ENCODE results near the gene CREB5.

Gene CREB5

DNA sequence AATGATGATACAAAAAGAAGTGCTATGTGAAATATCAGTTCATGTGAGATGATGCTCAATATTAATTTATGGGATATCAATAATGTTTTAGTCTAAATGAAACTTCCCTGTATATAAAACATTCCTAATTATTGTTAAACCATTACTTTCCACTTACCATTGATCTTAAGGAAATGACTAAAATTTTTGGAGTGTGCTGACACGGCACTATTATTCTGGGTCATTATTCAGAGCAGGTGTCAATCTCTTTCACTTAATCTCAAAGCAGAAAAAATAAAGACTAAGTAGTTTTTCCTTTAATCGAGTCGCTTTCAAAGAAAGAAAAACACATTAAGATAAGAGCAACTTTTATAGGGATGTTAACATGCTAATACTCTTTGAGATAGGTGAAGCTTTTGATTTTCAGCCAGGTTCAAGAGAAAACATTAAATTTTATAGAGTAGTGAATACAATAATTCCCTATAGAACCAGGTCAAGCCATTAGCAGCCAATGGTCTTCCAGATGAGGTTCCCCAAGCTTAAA, 11.4 kb upstream of the CREB5 start:
- TF ChIP-seq, protein P1, sequence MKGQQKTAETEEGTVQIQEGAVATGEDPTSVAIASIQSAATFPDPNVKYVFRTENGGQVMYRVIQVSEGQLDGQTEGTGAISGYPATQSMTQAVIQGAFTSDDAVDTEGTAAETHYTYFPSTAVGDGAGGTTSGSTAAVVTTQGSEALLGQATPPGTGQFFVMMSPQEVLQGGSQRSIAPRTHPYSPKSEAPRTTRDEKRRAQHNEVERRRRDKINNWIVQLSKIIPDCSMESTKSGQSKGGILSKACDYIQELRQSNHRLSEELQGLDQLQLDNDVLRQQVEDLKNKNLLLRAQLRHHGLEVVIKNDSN (IDR thresholded peaks at IDR 0.05), result no peak
- TF ChIP-seq TCF12 (IDR thresholded peaks at IDR 0.05; ENCODE audit: low read depth) (no peak), FOXM1 (IDR thresholded peaks at IDR 0.05; ENCODE audit: borderline replicate concordance, low read depth) (no peak), CEBPB (IDR thresholded peaks at IDR 0.05) (no peak), ZBTB7A (IDR thresholded peaks at IDR 0.05; ENCODE audit: low read depth) (no peak), EGR1 (IDR thresholded peaks at IDR 0.05) (no peak), TEAD4 (IDR thresholded peaks at IDR 0.05) (no peak), YY1 (IDR thresholded peaks at IDR 0.05; ENCODE audit: low read depth) (no peak), EP300 (IDR thresholded peaks at IDR 0.05; ENCODE audit: borderline replicate concordance) (no peak), NFIC (IDR thresholded peaks at IDR 0.05) (no peak), RAD21 (IDR thresholded peaks at IDR 0.05; ENCODE audit: low read depth) (no peak), TAF1 (IDR thresholded peaks at IDR 0.05; ENCODE audit: low read depth) (no peak), CREB1 (IDR thresholded peaks at IDR 0.05; ENCODE audit: low read depth) (no peak)
- TF ChIP-seq, protein P2, sequence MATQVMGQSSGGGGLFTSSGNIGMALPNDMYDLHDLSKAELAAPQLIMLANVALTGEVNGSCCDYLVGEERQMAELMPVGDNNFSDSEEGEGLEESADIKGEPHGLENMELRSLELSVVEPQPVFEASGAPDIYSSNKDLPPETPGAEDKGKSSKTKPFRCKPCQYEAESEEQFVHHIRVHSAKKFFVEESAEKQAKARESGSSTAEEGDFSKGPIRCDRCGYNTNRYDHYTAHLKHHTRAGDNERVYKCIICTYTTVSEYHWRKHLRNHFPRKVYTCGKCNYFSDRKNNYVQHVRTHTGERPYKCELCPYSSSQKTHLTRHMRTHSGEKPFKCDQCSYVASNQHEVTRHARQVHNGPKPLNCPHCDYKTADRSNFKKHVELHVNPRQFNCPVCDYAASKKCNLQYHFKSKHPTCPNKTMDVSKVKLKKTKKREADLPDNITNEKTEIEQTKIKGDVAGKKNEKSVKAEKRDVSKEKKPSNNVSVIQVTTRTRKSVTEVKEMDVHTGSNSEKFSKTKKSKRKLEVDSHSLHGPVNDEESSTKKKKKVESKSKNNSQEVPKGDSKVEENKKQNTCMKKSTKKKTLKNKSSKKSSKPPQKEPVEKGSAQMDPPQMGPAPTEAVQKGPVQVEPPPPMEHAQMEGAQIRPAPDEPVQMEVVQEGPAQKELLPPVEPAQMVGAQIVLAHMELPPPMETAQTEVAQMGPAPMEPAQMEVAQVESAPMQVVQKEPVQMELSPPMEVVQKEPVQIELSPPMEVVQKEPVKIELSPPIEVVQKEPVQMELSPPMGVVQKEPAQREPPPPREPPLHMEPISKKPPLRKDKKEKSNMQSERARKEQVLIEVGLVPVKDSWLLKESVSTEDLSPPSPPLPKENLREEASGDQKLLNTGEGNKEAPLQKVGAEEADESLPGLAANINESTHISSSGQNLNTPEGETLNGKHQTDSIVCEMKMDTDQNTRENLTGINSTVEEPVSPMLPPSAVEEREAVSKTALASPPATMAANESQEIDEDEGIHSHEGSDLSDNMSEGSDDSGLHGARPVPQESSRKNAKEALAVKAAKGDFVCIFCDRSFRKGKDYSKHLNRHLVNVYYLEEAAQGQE (IDR thresholded peaks at IDR 0.05; ENCODE audit: low read depth), result no peak
- TF ChIP-seq, protein P3, sequence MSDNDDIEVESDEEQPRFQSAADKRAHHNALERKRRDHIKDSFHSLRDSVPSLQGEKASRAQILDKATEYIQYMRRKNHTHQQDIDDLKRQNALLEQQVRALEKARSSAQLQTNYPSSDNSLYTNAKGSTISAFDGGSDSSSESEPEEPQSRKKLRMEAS (IDR thresholded peaks at IDR 0.05), result no peak

DNA sequence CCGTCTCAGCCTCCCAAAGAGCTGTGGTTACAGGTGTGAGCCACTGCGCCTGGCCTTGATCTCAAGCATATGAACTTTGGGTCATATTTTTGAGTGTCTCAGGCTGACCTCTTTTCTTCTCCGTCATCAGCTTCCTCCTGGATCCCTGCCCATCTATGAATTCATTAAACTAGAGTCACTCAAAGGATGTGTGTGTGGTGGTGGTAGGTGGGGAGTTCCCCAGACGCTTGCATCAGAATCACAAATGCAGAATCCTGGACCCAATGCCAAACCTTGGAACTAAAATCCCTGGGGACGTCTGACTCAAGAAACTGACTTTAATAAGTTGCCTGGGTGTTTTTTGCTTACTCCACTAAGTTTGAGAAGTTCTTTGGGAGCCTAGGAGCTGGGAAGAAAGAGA, 6.7 kb upstream of the CREB5 start:
- TF ChIP-seq, protein P1 (IDR thresholded peaks at IDR 0.05), result no peak
- TF ChIP-seq EP300 (IDR thresholded peaks at IDR 0.05; ENCODE audit: borderline replicate concordance) (no peak), EGR1 (IDR thresholded peaks at IDR 0.05) (no peak), CREB1 (IDR thresholded peaks at IDR 0.05; ENCODE audit: low read depth) (no peak), CEBPB (IDR thresholded peaks at IDR 0.05) (no peak), TCF12 (IDR thresholded peaks at IDR 0.05; ENCODE audit: low read depth) (no peak), RAD21 (IDR thresholded peaks at IDR 0.05; ENCODE audit: low read depth) (no peak), NFIC (IDR thresholded peaks at IDR 0.05) (no peak), TEAD4 (IDR thresholded peaks at IDR 0.05) (no peak), TAF1 (IDR thresholded peaks at IDR 0.05; ENCODE audit: low read depth) (no peak), FOXM1 (IDR thresholded peaks at IDR 0.05; ENCODE audit: borderline replicate concordance, low read depth) (no peak), YY1 (IDR thresholded peaks at IDR 0.05; ENCODE audit: low read depth) (no peak), ZBTB7A (IDR thresholded peaks at IDR 0.05; ENCODE audit: low read depth) (no peak)
- TF ChIP-seq, protein P3 (IDR thresholded peaks at IDR 0.05), result no peak
- TF ChIP-seq, protein P2 (IDR thresholded peaks at IDR 0.05; ENCODE audit: low read depth), result no peak

DNA sequence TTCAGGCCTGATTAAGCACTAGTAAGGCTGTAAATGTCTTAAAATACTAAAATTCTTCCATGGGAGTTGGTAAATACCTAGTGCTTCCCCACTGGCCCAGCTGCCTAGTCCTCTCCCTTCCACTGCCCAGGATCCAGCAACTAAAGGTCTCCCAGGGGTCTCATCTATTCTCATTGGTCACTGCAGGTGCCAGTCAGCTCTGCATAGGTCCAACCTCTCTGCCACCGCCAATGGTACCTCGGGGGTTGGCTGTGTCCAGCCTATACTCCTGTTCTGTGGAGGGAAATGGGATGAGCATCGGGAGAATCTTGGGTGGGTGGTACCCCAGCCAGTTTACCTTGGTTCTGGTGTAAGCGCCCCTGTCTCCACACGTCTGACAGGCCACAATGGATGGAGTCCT, 6.1 kb upstream of the CREB5 start:
- TF ChIP-seq EP300 (IDR thresholded peaks at IDR 0.05; ENCODE audit: borderline replicate concordance), result no peak
- TF ChIP-seq, protein P1 (IDR thresholded peaks at IDR 0.05), result no peak
- TF ChIP-seq, protein P2 (IDR thresholded peaks at IDR 0.05; ENCODE audit: low read depth), result no peak
- TF ChIP-seq RAD21 (IDR thresholded peaks at IDR 0.05; ENCODE audit: low read depth), result no peak
- TF ChIP-seq FOXM1 (IDR thresholded peaks at IDR 0.05; ENCODE audit: borderline replicate concordance, low read depth), result no peak
- no peak for TF ChIP-seq TAF1 (IDR thresholded peaks at IDR 0.05; ENCODE audit: low read depth)
- no peak for TF ChIP-seq ZBTB7A (IDR thresholded peaks at IDR 0.05; ENCODE audit: low read depth)
- no peak for TF ChIP-seq TEAD4 (IDR thresholded peaks at IDR 0.05)
- TF ChIP-seq TCF12 (IDR thresholded peaks at IDR 0.05; ENCODE audit: low read depth), result no peak
- TF ChIP-seq NFIC (IDR thresholded peaks at IDR 0.05), result no peak
- TF ChIP-seq, protein P3 (IDR thresholded peaks at IDR 0.05), result no peak
- no peak for TF ChIP-seq CEBPB (IDR thresholded peaks at IDR 0.05)
- TF ChIP-seq CREB1 (IDR thresholded peaks at IDR 0.05; ENCODE audit: low read depth), result no peak
- TF ChIP-seq YY1 (IDR thresholded peaks at IDR 0.05; ENCODE audit: low read depth), result no peak
- TF ChIP-seq EGR1 (IDR thresholded peaks at IDR 0.05), result no peak
